H9 (cell line): ENCODE results near the gene IRF2. TPM values are rescaled to one million over a fixed set of nuclear protein-coding genes. Genes with fewer than 3 reads are reported as not detected.

ENCODE experiments used
- DNase-seq: peaks from one replicate; pipeline ENCODE4 v3.0.0-alpha.2; 2017
- H2AFZ ChIP-seq: one replicate; pipeline ENCODE4 v1.6.1; 2013; ENCODE audit warnings: mild to moderate bottlenecking, low read length, control low read depth, moderate library complexity
- H2AK5ac ChIP-seq: 2 replicates; pipeline ENCODE4 v1.6.1; 2013; ENCODE audit warnings: low read length, control low read depth, mixed read lengths; ENCODE audit not compliant: insufficient read length
- H2BK120ac ChIP-seq: one replicate; pipeline ENCODE4 v1.6.1; 2013; ENCODE audit warnings: low read depth, mild to moderate bottlenecking, low read length, control low read depth, inconsistent platforms; ENCODE audit not compliant: poor library complexity, severe bottlenecking
- H2BK12ac ChIP-seq: 2 replicates; pipeline ENCODE4 v1.6.1; 2013; ENCODE audit warnings: low read length, control low read depth, mixed read lengths, low read depth; ENCODE audit not compliant: insufficient read length
- H2BK15ac ChIP-seq: 2 replicates; pipeline ENCODE4 v1.6.1; 2013; ENCODE audit warnings: low read depth, low read length, control low read depth
- H2BK20ac ChIP-seq: one replicate; pipeline ENCODE4 v1.6.1; 2013; ENCODE audit warnings: low read depth, mild to moderate bottlenecking, low read length, control low read depth, inconsistent platforms; ENCODE audit not compliant: poor library complexity, severe bottlenecking
- H2BK5ac ChIP-seq: 2 replicates; pipeline ENCODE4 v1.6.1; 2013; ENCODE audit warnings: low read length, control low read depth, mixed read lengths; ENCODE audit not compliant: insufficient read length
- H3K14ac ChIP-seq: 2 replicates; pipeline ENCODE4 v1.6.1; 2013; ENCODE audit warnings: low read length, control low read depth; ENCODE audit not compliant: insufficient read depth
- H3K18ac ChIP-seq: 2 replicates; pipeline ENCODE4 v1.6.1; 2013; ENCODE audit warnings: low read depth, mild to moderate bottlenecking, mixed read lengths, low read length, control low read depth; ENCODE audit not compliant: insufficient read length
- H3K23ac ChIP-seq: 2 replicates; pipeline ENCODE4 v1.6.1; 2013; ENCODE audit warnings: low read length, control low read depth, mixed read lengths, low read depth; ENCODE audit not compliant: insufficient read length
- H3K23me2 ChIP-seq: 2 replicates; pipeline ENCODE4 v1.6.1; 2013; ENCODE audit warnings: low read depth, mild to moderate bottlenecking, mixed read lengths, low read length, control low read depth; ENCODE audit not compliant: insufficient read length, poor library complexity, severe bottlenecking
- H3K27ac ChIP-seq: 2 replicates; pipeline ENCODE4 v1.5.1; 2013; ENCODE audit warnings: low read length, control low read depth, mixed read lengths, low read depth; ENCODE audit not compliant: insufficient read length
- H3K27me3 ChIP-seq: 2 replicates; pipeline ENCODE4 v1.6.1; 2013; ENCODE audit warnings: low read length, control low read depth, inconsistent platforms; ENCODE audit not compliant: insufficient read depth
- H3K4ac ChIP-seq: 2 replicates; pipeline ENCODE4 v1.6.1; 2013; ENCODE audit warnings: low read depth, mild to moderate bottlenecking, control low read depth, inconsistent platforms, low read length, moderate library complexity
- H3K4me1 ChIP-seq: 2 replicates; pipeline ENCODE4 v1.6.1; 2013; ENCODE audit warnings: low read length, control low read depth, inconsistent platforms; ENCODE audit not compliant: insufficient read depth
- H3K4me2 ChIP-seq: 2 replicates; pipeline ENCODE4 v1.6.1; 2013; ENCODE audit warnings: low read length, control low read depth, mixed read lengths; ENCODE audit not compliant: insufficient read length, insufficient read depth
- H3K56ac ChIP-seq: 2 replicates; pipeline ENCODE4 v1.6.1; 2013; ENCODE audit warnings: low read depth, mild to moderate bottlenecking, mixed read lengths, low read length, control low read depth; ENCODE audit not compliant: insufficient read length
- H3K79me1 ChIP-seq: 2 replicates; pipeline ENCODE4 v1.6.1; 2013; ENCODE audit warnings: low read depth, mild to moderate bottlenecking, moderate library complexity, low read length, control low read depth, inconsistent platforms; ENCODE audit not compliant: insufficient read depth, poor library complexity, severe bottlenecking
- H3K79me2 ChIP-seq: 2 replicates; pipeline ENCODE4 v1.6.1; 2013; ENCODE audit warnings: low read length, control low read depth, inconsistent platforms; ENCODE audit not compliant: insufficient read depth
- H3K9ac ChIP-seq: 2 replicates; pipeline ENCODE4 v1.6.1; 2013; ENCODE audit warnings: low read length, control low read depth, mixed read lengths; ENCODE audit not compliant: insufficient read length; ENCODE audit errors: extremely low read depth
- H3K9me3 ChIP-seq: one replicate; pipeline ENCODE4 v1.6.1; 2013; ENCODE audit warnings: low read depth, low read length, inconsistent platforms; ENCODE audit not compliant: control insufficient read depth
- H3T11ph ChIP-seq: one replicate; pipeline ENCODE4 v1.6.1; 2013; ENCODE audit warnings: mild to moderate bottlenecking, low read length, control low read depth, inconsistent platforms
- H4K20me1 ChIP-seq: one replicate; pipeline ENCODE4 v1.6.1; 2013; ENCODE audit not compliant: control insufficient read depth, insufficient read length, insufficient read depth
- H4K5ac ChIP-seq: 2 replicates; pipeline ENCODE4 v1.6.1; 2013; ENCODE audit warnings: low read depth, mild to moderate bottlenecking, mixed read lengths, low read length, control low read depth; ENCODE audit not compliant: insufficient read length
- H4K8ac ChIP-seq: replicated peaks from 2 replicates; pipeline ENCODE4 v1.6.1; 2013; ENCODE audit warnings: low read length, control low read depth, mixed read lengths, low read depth; ENCODE audit not compliant: insufficient read length
- H4K91ac ChIP-seq: 2 replicates; pipeline ENCODE4 v1.6.1; 2013; ENCODE audit warnings: low read depth, mild to moderate bottlenecking, moderate library complexity, mixed read lengths, low read length, control low read depth; ENCODE audit not compliant: insufficient read length
- H3K27ac Mint-ChIP-seq, 3 experiments: 2 replicates in 2 of 3; 3 replicates in 1 of 3; pipeline ENCODE4 v1.8.0; 2020 to 2021; ENCODE audit warnings: mixed read lengths in 3 of 3, mild to moderate bottlenecking in 1 of 3, moderate library complexity in 1 of 3
- H3K27me3 Mint-ChIP-seq: 2 replicates; pipeline ENCODE4 v1.8.0; 2021; ENCODE audit warnings: low read depth, mild to moderate bottlenecking, moderate library complexity, mixed read lengths
- H3K36me3 Mint-ChIP-seq, 3 experiments: 2 replicates in 2 of 3; 3 replicates in 1 of 3; pipeline ENCODE4 v1.8.0; 2020 to 2021; ENCODE audit warnings: low read depth in 3 of 3, mixed read lengths in 3 of 3; ENCODE audit not compliant: insufficient read depth in 1 of 3
- H3K4me1 Mint-ChIP-seq, 2 experiments: 2 replicates each; pipeline ENCODE4 v1.8.0; 2020; ENCODE audit warnings: mixed read lengths in 2 of 2
- H3K4me3 Mint-ChIP-seq, 2 experiments: 2 replicates in 1 of 2; 3 replicates in 1 of 2; pipeline ENCODE4 v1.8.0; 2020 to 2021; ENCODE audit warnings: mild to moderate bottlenecking in 2 of 2, mixed read lengths in 2 of 2, moderate library complexity in 1 of 2
- H3K9me3 Mint-ChIP-seq, 2 experiments: 2 replicates in 1 of 2; 3 replicates in 1 of 2; pipeline ENCODE4 v1.8.0; 2020; ENCODE audit warnings: mild to moderate bottlenecking in 2 of 2, mixed read lengths in 2 of 2, moderate library complexity in 1 of 2
- CTCF ChIP-seq: fragments of 200-600 bp; sonication (generic); conservative IDR thresholded peaks from 3 replicates; pipeline ENCODE4 v1.8.0; 2021; ENCODE audit warnings: antibody characterized with exemption, mild to moderate bottlenecking
- WGBS: extraction: QIAGEN DNeasy Blood & Tissue Kit; methylation state at CpG from one replicate; pipeline ENCODE4 v1.1.7; 2013; ENCODE audit warnings: missing lambda C conversion rate, low lambda C conversion rate, mixed read lengths; ENCODE audit not compliant: insufficient read length; ENCODE audit errors: extremely low coverage; 5-methylcytosine and 5-hydroxymethylcytosine counted together
- total RNA-seq: library from RNA; stranded (reverse); gene quantifications from 2 replicates; pipeline ENCODE4 v1.2.1, GENCODE V29; 2021

The IRF2 gene
- total RNA-seq, 1 experiment from 2014 or later: 13.5 TPM

- Histone ChIP-seq H2BK15ac (no peak overlapping the region), H3K9me3 (no peaks in the 10 kb centered on the region), H3K4me1 (peaks cover 29% of the 10 kb centered on the region), H3K56ac (no peak overlapping the region), H3K4me2 (peak overlapping the region; percentile 9), H3K23ac (no peak overlapping the region), H3K27me3 (no peaks in the 10 kb centered on the region), H4K91ac (peak overlapping the region; percentile 21), H2BK20ac (no peak overlapping the region), H3K79me1 (no peaks in the 10 kb centered on the region), H2AK5ac (no peak overlapping the region), H2BK5ac (no peak overlapping the region), H3K23me2 (no peaks in the 10 kb centered on the region), H2BK12ac (peak overlapping the region; percentile 8), H3K27ac (peak overlapping the region; percentile 86), H3K14ac (no peak overlapping the region), H4K20me1 (no peaks in the 10 kb centered on the region), H3K79me2 (no peaks in the 10 kb centered on the region), H4K8ac (no peak overlapping the region), H3K4ac (no peak overlapping the region), H4K5ac (no peak overlapping the region), H2BK120ac (no peak overlapping the region), H3K9ac (no peak overlapping the region), H3K18ac (no peak overlapping the region), H3T11ph (no peak overlapping the region), H2AFZ (no peak overlapping the region)
- no peak for DNase-seq
- no peak for TF ChIP-seq CTCF
- H3K4me3 Mint-ChIP-seq: peak overlapping the region in 1 of 2 experiments; percentile 11; a peak in 1 of 5 replicates
- H3K4me1 Mint-ChIP-seq: peaks cover 77 to 83% of the 10 kb centered on the region in 2 experiments
- H3K27ac Mint-ChIP-seq: peak overlapping the region in 2 of 3 experiments; percentile 26 to 59; a peak in 2 of 7 replicates
- WGBS: no CpG with 5 or more reads among the region's 6 CpGs
- H3K27me3 Mint-ChIP-seq: no peaks in the 10 kb centered on the region; the same call in 1 of the 2 replicates
- 0 out of 5 replicates have a peak, but pooled peaks cover 0 to 3% of the 10 kb centered on the region in 2 experiments for H3K9me3 Mint-ChIP-seq
- peaks cover 23 to 24% (median 24%) of the 10 kb centered on the region in 3 experiments for H3K36me3 Mint-ChIP-seq
These were observed 87.0 kb downstream of the IRF2 start for GRCh38 chr4:184387351-184387750.
